Testis (tissue), 3 donors: ENCODE data around the gene SMIM5. TPM values are rescaled to one million over a fixed set of nuclear protein-coding genes. Genes with fewer than 3 reads are reported as not detected.

Source experiments
- DNase-seq: peaks from one replicate; pipeline ENCODE4 v3.0.0-alpha.2; 2019
- H3K27ac ChIP-seq, 2 donors: fragments of 200-600 bp; sonication (generic); one replicate each; pipeline ENCODE4 v1.5.1; 2019
- H3K27me3 ChIP-seq: fragments of 200-600 bp; sonication (generic); one replicate; pipeline ENCODE4 v1.5.1; 2019
- H3K36me3 ChIP-seq: fragments of 200-600 bp; sonication (generic); one replicate; pipeline ENCODE4 v1.5.1; 2017; ENCODE audit warnings: low read depth; ENCODE audit errors: missing control alignments
- H3K4me1 ChIP-seq: fragments of 200-600 bp; sonication (generic); one replicate; pipeline ENCODE4 v1.5.1; 2019
- H3K4me3 ChIP-seq, 2 donors: fragments of 200-600 bp; sonication (generic); one replicate each; pipeline ENCODE4 v1.5.1; 2017 to 2019
- H3K9me3 ChIP-seq: fragments of 200-600 bp; sonication (generic); one replicate; pipeline ENCODE4 v1.5.1; 2017
- POLR2A ChIP-seq: fragments of 450-650 bp; IDR thresholded peaks from one replicate; pipeline ENCODE4 v1.6.1; 2017; ENCODE audit warnings: antibody characterized with exemption, mild to moderate bottlenecking, moderate library complexity
- WGBS, 2 donors: methylation state at CpG; one replicate each; pipeline ENCODE4 v1.1.5; 2018; 5-methylcytosine and 5-hydroxymethylcytosine counted together
- intact Hi-C: fragments of 100-400 bp; cut with DNase I; formaldehyde crosslinking; loops from one replicate; pipeline ENCODE4 v1.15.1; 2023; ENCODE audit warnings: low total_unique reads
- polyA plus RNA-seq: library from polyadenylated mRNA; stranded (reverse); fragments of 350-450 nt; fragmentation: Illumina TruSeq; extraction: RNeasy Lipid Tissue Mini Kit (QIAGEN cat#74804); gene quantifications from one replicate; pipeline ENCODE4 v1.2.3, GENCODE V29; 2014; ENCODE audit warnings: low read depth, low replicate concordance; ENCODE audit not compliant: insufficient read depth
- total RNA-seq, 2 donors: library from RNA; depleted of rRNA; stranded (reverse); fragments of >200 nt; gene quantifications; one replicate each; pipeline ENCODE4 v1.2.3, GENCODE V29; 2016
- TF ChIP-seq, protein P1 (sequence below), 3 experiments: fragments of 450-650 bp in 2 of 3; fragments of 200-600 bp in 1 of 3; sonication (generic) in 1 of 3; IDR thresholded peaks; one replicate each; pipeline ENCODE4 v1.5.1; 2016 to 2019; ENCODE audit warnings: antibody characterized with exemption in 3 of 3, mild to moderate bottlenecking in 2 of 3, moderate library complexity in 1 of 3

Gene SMIM5
- total and polyA plus RNA-seq, 3 donors from 2014 or later: 1.9 to 2.0 (median 2.0) TPM

DNA sequence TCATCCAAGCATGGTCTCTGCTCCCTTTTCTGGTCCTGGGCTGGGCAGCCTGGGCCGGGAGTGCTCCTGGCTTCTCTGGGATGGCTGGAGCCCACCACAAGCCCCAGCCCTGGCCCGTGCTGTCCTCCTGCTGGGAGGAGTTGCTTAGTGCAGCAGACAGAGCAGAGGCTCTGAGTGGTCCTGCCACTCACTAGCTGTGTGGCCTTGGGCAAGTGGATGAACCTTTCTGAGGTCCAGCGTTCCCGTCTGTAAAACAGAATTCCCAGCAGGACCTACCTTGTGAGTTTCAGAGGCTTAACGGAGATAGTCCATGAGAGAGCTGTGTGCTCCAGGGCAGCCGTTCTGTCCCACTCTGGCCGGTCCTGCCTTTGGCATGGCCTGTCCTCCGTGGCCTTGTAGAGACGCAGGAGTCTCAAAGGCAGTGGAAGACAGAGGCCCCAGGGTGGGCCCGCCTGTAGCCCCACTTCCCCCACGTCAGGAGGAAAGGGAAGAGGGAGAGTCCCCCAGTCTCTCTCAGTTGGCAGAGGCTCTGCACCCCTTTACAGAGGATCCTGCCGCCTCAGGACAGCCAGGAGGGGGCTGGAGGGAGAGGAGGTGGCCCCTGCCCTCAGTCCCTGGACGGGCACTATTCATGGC, 37.8 kb upstream of the SMIM5 start:
- no peaks in the 10 kb centered on the region for H3K36me3 ChIP-seq
- no peaks in the 10 kb centered on the region for H3K4me1 ChIP-seq
- H3K4me3 ChIP-seq: no peak overlapping the region
- no peak overlapping the region for H3K27ac ChIP-seq
- TF ChIP-seq, protein P1, sequence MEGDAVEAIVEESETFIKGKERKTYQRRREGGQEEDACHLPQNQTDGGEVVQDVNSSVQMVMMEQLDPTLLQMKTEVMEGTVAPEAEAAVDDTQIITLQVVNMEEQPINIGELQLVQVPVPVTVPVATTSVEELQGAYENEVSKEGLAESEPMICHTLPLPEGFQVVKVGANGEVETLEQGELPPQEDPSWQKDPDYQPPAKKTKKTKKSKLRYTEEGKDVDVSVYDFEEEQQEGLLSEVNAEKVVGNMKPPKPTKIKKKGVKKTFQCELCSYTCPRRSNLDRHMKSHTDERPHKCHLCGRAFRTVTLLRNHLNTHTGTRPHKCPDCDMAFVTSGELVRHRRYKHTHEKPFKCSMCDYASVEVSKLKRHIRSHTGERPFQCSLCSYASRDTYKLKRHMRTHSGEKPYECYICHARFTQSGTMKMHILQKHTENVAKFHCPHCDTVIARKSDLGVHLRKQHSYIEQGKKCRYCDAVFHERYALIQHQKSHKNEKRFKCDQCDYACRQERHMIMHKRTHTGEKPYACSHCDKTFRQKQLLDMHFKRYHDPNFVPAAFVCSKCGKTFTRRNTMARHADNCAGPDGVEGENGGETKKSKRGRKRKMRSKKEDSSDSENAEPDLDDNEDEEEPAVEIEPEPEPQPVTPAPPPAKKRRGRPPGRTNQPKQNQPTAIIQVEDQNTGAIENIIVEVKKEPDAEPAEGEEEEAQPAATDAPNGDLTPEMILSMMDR (IDR thresholded peaks at IDR 0.05): no peak
- no peak for DNase-seq
- WGBS, 2 donors: 60 to 78% methylated on average over 2 to 13 of the region's 13 CpGs
- no peaks in the 10 kb centered on the region for H3K9me3 ChIP-seq
- no peaks in the 10 kb centered on the region for H3K27me3 ChIP-seq
- intact Hi-C loops: no loop called here

GRCh38 chr17:75595920-75596313, 37.3 kb upstream of the SMIM5 start:
- Histone ChIP-seq H3K27ac (no peak overlapping the region), H3K27me3 (no peaks in the 10 kb centered on the region), H3K4me3 (no peak overlapping the region), H3K36me3 (no peaks in the 10 kb centered on the region), H3K9me3 (no peaks in the 10 kb centered on the region), H3K4me1 (no peaks in the 10 kb centered on the region)
- intact Hi-C loops: no loop called here
- TF ChIP-seq, protein P1 (IDR thresholded peaks at IDR 0.05): no peak
- TF ChIP-seq POLR2A: no peak
- WGBS, 2 donors: 90 to 94% methylated on average over 6 of the region's 6 CpGs
- no peak for DNase-seq

DNA sequence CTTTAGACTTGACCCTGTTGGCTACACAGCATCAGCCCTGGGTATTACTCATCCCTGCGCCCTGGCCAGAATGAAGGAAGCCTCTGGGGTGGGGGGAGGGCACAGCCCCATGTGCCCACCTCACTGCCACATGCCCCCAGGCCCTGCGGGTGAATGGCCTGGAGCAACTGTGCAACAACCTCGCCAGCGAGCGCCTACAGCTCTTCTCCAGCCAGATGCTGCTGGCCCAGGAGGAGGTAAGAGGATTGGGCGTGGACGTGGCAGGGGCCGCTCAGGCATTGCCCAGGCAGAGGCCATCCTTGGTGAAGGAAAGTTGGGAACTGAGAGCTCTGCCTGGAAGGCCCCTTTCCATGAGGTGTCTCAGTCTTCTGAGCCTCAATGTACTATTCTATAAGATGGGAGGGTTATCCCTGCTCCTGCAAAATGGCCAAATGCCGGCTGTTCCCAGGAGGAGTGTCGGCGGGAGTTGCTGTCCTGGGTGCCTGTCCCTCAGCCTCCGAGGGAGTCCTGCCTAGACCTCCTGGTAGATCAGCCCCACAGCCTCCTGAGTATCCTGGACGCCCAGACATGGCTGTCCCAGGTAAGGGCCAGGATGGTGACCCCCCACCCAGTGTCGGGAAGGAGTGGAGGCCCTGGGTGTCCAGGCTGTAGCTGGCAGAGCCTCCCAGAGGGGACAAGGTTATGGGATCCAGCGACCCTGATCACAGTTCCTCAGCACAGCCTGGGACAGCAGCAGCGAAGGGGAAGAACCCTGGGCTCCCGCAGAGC, 36.7 kb upstream of the SMIM5 start:
- no peaks in the 10 kb centered on the region for H3K4me1 ChIP-seq
- no peak overlapping the region for H3K4me3 ChIP-seq
- intact Hi-C loops: no loop called here
- no peak for TF ChIP-seq POLR2A
- TF ChIP-seq, protein P1 (IDR thresholded peaks at IDR 0.05): no peak
- no peaks in the 10 kb centered on the region for H3K27me3 ChIP-seq
- no peaks in the 10 kb centered on the region for H3K9me3 ChIP-seq
- no peaks in the 10 kb centered on the region for H3K36me3 ChIP-seq
- WGBS, 2 donors: 93 to 94% methylated on average over 8 to 16 of the region's 17 CpGs
- DNase-seq: no peak
- H3K27ac ChIP-seq: no peak overlapping the region

- no peak for TF ChIP-seq POLR2A
- TF ChIP-seq, protein P1 (IDR thresholded peaks at IDR 0.05): peak in 2 of 3 experiments; percentile 51 to 64
- WGBS, 2 donors: 75 to 80% methylated on average over 23 to 28 of the region's 28 CpGs
- peak; percentile 69 for DNase-seq
Observed at GRCh38 chr17:75601057-75601987, 31.9 kb upstream of the SMIM5 start.

More at GRCh38 chr17:75601057-75601987, 31.9 kb upstream of the SMIM5 start:
- H3K27ac ChIP-seq: no peak overlapping the region
- H3K4me3 ChIP-seq: no peak overlapping the region
- H3K9me3 ChIP-seq: no peaks in the 10 kb centered on the region
- intact Hi-C loops: no loop called here
- H3K27me3 ChIP-seq: no peaks in the 10 kb centered on the region
- no peaks in the 10 kb centered on the region for H3K4me1 ChIP-seq
- H3K36me3 ChIP-seq: no peaks in the 10 kb centered on the region
